Measurements from ENCODE around the gene PAX7.

Gene PAX7

GRCh38 chr1:18697541-18697940 lies 66.9 kb downstream of the PAX7 start:
- no peak for DNase-seq

- no peak for DNase-seq
These were observed 69.9 kb downstream of the PAX7 start for GRCh38 chr1:18700530-18700929.

GRCh38 chr1:18701183-18701582 lies 70.5 kb downstream of the PAX7 start:
- no peak for DNase-seq

GRCh38 chr1:18703041-18703621 lies 72.5 kb downstream of the PAX7 start:
- DNase-seq = peak in 9 of 56 donors; percentile 3 to 45 (median 8)

- DNase-seq = no peak
These were observed 75.2 kb downstream of the PAX7 start for GRCh38 chr1:18705811-18706210.

GRCh38 chr1:18707696-18708257 lies 77.1 kb downstream of the PAX7 start:
- DNase-seq = no peak

GRCh38 chr1:18710002-18710401 lies 79.4 kb downstream of the PAX7 start:
- DNase-seq = no peak

- no peak for DNase-seq
These were observed 80.4 kb downstream of the PAX7 start for GRCh38 chr1:18711003-18711402.

GRCh38 chr1:18711536-18712251 lies 81.0 kb downstream of the PAX7 start:
- no peak for DNase-seq

- no peak for DNase-seq
These were observed 81.6 kb downstream of the PAX7 start for GRCh38 chr1:18712252-18712600.

GRCh38 chr1:18714404-18715175 lies 83.9 kb downstream of the PAX7 start:
- no peak for DNase-seq

GRCh38 chr1:18716112-18716784 lies 85.6 kb downstream of the PAX7 start:
- no peak for DNase-seq

GRCh38 chr1:18716785-18717678 lies 86.4 kb downstream of the PAX7 start:
- no peak for DNase-seq

GRCh38 chr1:18719786-18720451 lies 89.3 kb downstream of the PAX7 start:
- no peak for DNase-seq

GRCh38 chr1:18721041-18721440 lies 90.4 kb downstream of the PAX7 start:
- no peak for DNase-seq

GRCh38 chr1:18721776-18722175 lies 91.1 kb downstream of the PAX7 start:
- no peak for DNase-seq

- DNase-seq = no peak
These were observed 91.6 kb downstream of the PAX7 start for GRCh38 chr1:18722270-18722669.

GRCh38 chr1:18723206-18723605 lies 92.6 kb downstream of the PAX7 start:
- no peak for DNase-seq

GRCh38 chr1:18723701-18724411 lies 93.2 kb downstream of the PAX7 start:
- peak in 15 of 56 donors; percentile 1 to 41 (median 17) for DNase-seq
